ENCODE results near the gene UBE2G1.

DNA sequence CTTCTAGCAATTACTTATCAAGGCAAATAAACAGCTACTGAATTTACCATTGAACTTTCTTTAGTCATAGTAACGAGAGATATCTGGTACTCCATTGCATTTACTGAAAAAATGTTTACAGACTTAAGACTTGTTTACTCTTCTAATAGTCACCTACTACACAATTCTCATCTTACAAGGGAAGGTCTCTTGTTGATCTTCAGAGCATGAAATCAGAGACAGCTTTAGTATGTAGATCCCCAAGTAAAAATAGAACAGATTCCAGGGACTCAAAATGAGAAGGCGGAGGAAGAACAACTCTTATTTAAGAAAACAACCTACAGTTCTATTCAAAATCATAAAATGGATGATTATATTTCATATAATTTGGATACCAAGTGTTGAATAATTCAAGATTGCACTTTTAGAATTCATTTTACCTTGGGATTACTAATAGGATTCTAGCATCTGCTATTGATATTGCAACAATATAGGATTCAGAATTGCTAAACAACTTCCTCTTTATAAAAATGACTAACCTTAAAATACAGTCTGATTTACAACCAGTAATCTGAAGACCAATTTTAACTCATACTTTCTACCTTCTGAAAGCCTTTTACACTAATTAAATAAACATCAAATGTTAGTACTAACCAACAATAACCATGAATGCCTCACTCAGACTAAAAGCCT lies 20.8 kb downstream of the UBE2G1 start:
- TF ChIP-seq, protein P1, sequence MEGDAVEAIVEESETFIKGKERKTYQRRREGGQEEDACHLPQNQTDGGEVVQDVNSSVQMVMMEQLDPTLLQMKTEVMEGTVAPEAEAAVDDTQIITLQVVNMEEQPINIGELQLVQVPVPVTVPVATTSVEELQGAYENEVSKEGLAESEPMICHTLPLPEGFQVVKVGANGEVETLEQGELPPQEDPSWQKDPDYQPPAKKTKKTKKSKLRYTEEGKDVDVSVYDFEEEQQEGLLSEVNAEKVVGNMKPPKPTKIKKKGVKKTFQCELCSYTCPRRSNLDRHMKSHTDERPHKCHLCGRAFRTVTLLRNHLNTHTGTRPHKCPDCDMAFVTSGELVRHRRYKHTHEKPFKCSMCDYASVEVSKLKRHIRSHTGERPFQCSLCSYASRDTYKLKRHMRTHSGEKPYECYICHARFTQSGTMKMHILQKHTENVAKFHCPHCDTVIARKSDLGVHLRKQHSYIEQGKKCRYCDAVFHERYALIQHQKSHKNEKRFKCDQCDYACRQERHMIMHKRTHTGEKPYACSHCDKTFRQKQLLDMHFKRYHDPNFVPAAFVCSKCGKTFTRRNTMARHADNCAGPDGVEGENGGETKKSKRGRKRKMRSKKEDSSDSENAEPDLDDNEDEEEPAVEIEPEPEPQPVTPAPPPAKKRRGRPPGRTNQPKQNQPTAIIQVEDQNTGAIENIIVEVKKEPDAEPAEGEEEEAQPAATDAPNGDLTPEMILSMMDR (IDR thresholded peaks at IDR 0.05), result no peak
- no peak for TF ChIP-seq POLR2A (IDR thresholded peaks at IDR 0.05)

Measured in body of pancreas (tissue), 4 donors.